Measurements from ENCODE around the gene DENND4B.
A peak's percentile ranks its signal among the peaks of the same experiment; 100 is the strongest.

Gene DENND4B

GRCh38 chr1:153946622-153947241 lies at the start of gene DENND4B:
Gene DENND4B (minus strand): TSS chr1:153946718. CDS start chr1:153944374, 2,344 bp downstream.
- TF ChIP-seq CTCF (IDR thresholded peaks at IDR 0.05), result peak; percentile 89
- Histone ChIP-seq H3K27ac (peak within 1 kb of the TSS; percentile 80), H3K4me3 (ENCODE audit: low read depth, low read length) (peak within 1 kb of the TSS; percentile 78), H3K36me3 (ENCODE audit: control insufficient read depth, insufficient read depth, low read length) (no peaks in the 10 kb centered on the region), H3K4me2 (ENCODE audit: low read length) (peak within 1 kb of the TSS; percentile 87), H3K9me3 (ENCODE audit: control insufficient read depth, low read length) (no peaks in the 10 kb centered on the region), H3K27me3 (ENCODE audit: control insufficient read depth, insufficient read depth, low read length) (no peaks in the 10 kb centered on the region), H2AFZ (peak within 1 kb of the TSS; percentile 61), H3K79me2 (no peaks in the 10 kb centered on the region), H3K9ac (no peak within 1 kb of the TSS), H3K4me1 (no peaks in the 10 kb centered on the region)

- H3K4me2 ChIP-seq (ENCODE audit: low read length), result no peak overlapping the region
- no peaks in the 10 kb centered on the region for H3K27me3 ChIP-seq (ENCODE audit: control insufficient read depth, insufficient read depth, low read length)
- H3K79me2 ChIP-seq, result peaks cover 3% of the 10 kb centered on the region
- no peak overlapping the region for H3K4me3 ChIP-seq (ENCODE audit: low read depth, low read length)
- no peak overlapping the region for H2AFZ ChIP-seq
- no peaks in the 10 kb centered on the region for H3K4me1 ChIP-seq
- no peak overlapping the region for H3K9ac ChIP-seq
- no peaks in the 10 kb centered on the region for H3K9me3 ChIP-seq (ENCODE audit: control insufficient read depth, low read length)
- H3K27ac ChIP-seq, result no peak overlapping the region
- peaks cover 2% of the 10 kb centered on the region for H3K36me3 ChIP-seq (ENCODE audit: control insufficient read depth, insufficient read depth, low read length)
- TF ChIP-seq CTCF (IDR thresholded peaks at IDR 0.05), result no peak
Measured at GRCh38 chr1:153995640-153996039, 49.1 kb upstream of the DENND4B start.

- H2AFZ ChIP-seq, result no peak overlapping the region
- H3K4me1 ChIP-seq, result no peaks in the 10 kb centered on the region
- no peaks in the 10 kb centered on the region for H3K9me3 ChIP-seq (ENCODE audit: control insufficient read depth, low read length)
- TF ChIP-seq CTCF (IDR thresholded peaks at IDR 0.05), result no peak
- H3K79me2 ChIP-seq, result peaks cover 3% of the 10 kb centered on the region
- H3K4me3 ChIP-seq (ENCODE audit: low read depth, low read length), result no peak overlapping the region
- no peak overlapping the region for H3K4me2 ChIP-seq (ENCODE audit: low read length)
- H3K9ac ChIP-seq, result no peak overlapping the region
- peaks cover 2% of the 10 kb centered on the region for H3K36me3 ChIP-seq (ENCODE audit: control insufficient read depth, insufficient read depth, low read length)
- no peaks in the 10 kb centered on the region for H3K27me3 ChIP-seq (ENCODE audit: control insufficient read depth, insufficient read depth, low read length)
- no peak overlapping the region for H3K27ac ChIP-seq
Measured at GRCh38 chr1:153995202-153995601, 48.7 kb upstream of the DENND4B start.

GRCh38 chr1:153991806-153992205 lies 45.3 kb upstream of the DENND4B start:
- Histone ChIP-seq H3K27me3 (ENCODE audit: control insufficient read depth, insufficient read depth, low read length) (no peaks in the 10 kb centered on the region), H3K4me1 (no peaks in the 10 kb centered on the region), H3K9ac (no peak overlapping the region), H3K4me3 (ENCODE audit: low read depth, low read length) (peak overlapping the region; percentile 95), H3K36me3 (ENCODE audit: control insufficient read depth, insufficient read depth, low read length) (peaks cover 2% of the 10 kb centered on the region), H3K79me2 (peaks cover 3% of the 10 kb centered on the region), H3K4me2 (ENCODE audit: low read length) (peak overlapping the region; percentile 85), H2AFZ (no peak overlapping the region), H3K27ac (no peak overlapping the region), H3K9me3 (ENCODE audit: control insufficient read depth, low read length) (no peaks in the 10 kb centered on the region)
- no peak for TF ChIP-seq CTCF (IDR thresholded peaks at IDR 0.05)

GRCh38 chr1:153991151-153991630 lies 44.7 kb upstream of the DENND4B start:
- Histone ChIP-seq H3K4me3 (ENCODE audit: low read depth, low read length) (peak overlapping the region; percentile 95), H3K4me1 (no peaks in the 10 kb centered on the region), H3K36me3 (ENCODE audit: control insufficient read depth, insufficient read depth, low read length) (peaks cover 2% of the 10 kb centered on the region), H3K27me3 (ENCODE audit: control insufficient read depth, insufficient read depth, low read length) (no peaks in the 10 kb centered on the region), H3K4me2 (ENCODE audit: low read length) (peak overlapping the region; percentile 85), H3K9ac (peak overlapping the region; percentile 11), H3K27ac (peak overlapping the region; percentile 95), H2AFZ (peak overlapping the region; percentile 89), H3K79me2 (peaks cover 3% of the 10 kb centered on the region), H3K9me3 (ENCODE audit: control insufficient read depth, low read length) (no peaks in the 10 kb centered on the region)
- TF ChIP-seq CTCF (IDR thresholded peaks at IDR 0.05), result no peak
